Activated CD8-positive, alpha-beta memory T cell treated with anti-CD3 and anti-CD28 coated beads, Interleukin-2, amount 50 U/mL, for 24 hours (primary cell): ENCODE results near the gene B3GNT9.
"Not testable (repeated sequence)": the region's sequence is repeated elsewhere in the genome, so short reads cannot be mapped to it uniquely, and the experiment has no call there.

Experiments
- DNase-seq: peaks from one replicate; pipeline ENCODE4 v3.0.0-alpha.2; 2020; ENCODE audit errors: extremely low read depth

B3GNT9 gene

GRCh38 chr16:67150047-67150832 lies 558 bp downstream of the B3GNT9 start:
- no peak for DNase-seq

- no peak for DNase-seq
Observed at GRCh38 chr16:67149276-67150046, 1.3 kb downstream of the B3GNT9 start.

GRCh38 chr16:67148656-67149275 lies 2.0 kb downstream of the B3GNT9 start:
- DNase-seq, result no peak

- no peak for DNase-seq
Observed at GRCh38 chr16:67148221-67148620, 2.6 kb downstream of the B3GNT9 start.

- DNase-seq, result no peak
Observed at GRCh38 chr16:67147437-67148140, 3.2 kb downstream of the B3GNT9 start.

- DNase-seq, result no peak
Observed at GRCh38 chr16:67146523-67147357, 4.1 kb downstream of the B3GNT9 start.

- no peak for DNase-seq
Observed at GRCh38 chr16:67145746-67146145, 5.1 kb downstream of the B3GNT9 start.

GRCh38 chr16:67144943-67145342 lies 5.9 kb downstream of the B3GNT9 start:
- no peak for DNase-seq

GRCh38 chr16:67142342-67142741 lies 8.5 kb downstream of the B3GNT9 start:
- no peak for DNase-seq

GRCh38 chr16:67141391-67141790 lies 9.4 kb downstream of the B3GNT9 start:
- no peak for DNase-seq

- no peak for DNase-seq
Observed at GRCh38 chr16:67137605-67138004, 13.2 kb downstream of the B3GNT9 start.

- no peak for DNase-seq
Observed at GRCh38 chr16:67129422-67129821, 21.4 kb downstream of the B3GNT9 start.

- no peak for DNase-seq
Observed at GRCh38 chr16:67128887-67129286, 21.9 kb downstream of the B3GNT9 start.

GRCh38 chr16:67128417-67128816 lies 22.4 kb downstream of the B3GNT9 start:
- no peak for DNase-seq

- DNase-seq, result not testable (repeated sequence)
Observed at GRCh38 chr16:67122799-67123198, 28.0 kb downstream of the B3GNT9 start.

GRCh38 chr16:67120025-67120424 lies 30.8 kb downstream of the B3GNT9 start:
- DNase-seq, result no peak

GRCh38 chr16:67117716-67118115 lies 33.1 kb downstream of the B3GNT9 start:
- DNase-seq, result no peak

GRCh38 chr16:67116388-67117311 lies 34.1 kb downstream of the B3GNT9 start:
- no peak for DNase-seq

GRCh38 chr16:67115639-67116038 lies 35.2 kb downstream of the B3GNT9 start:
- DNase-seq, result no peak

GRCh38 chr16:67114793-67115192 lies 36.0 kb downstream of the B3GNT9 start:
- no peak for DNase-seq
